SK-N-SH (cell line): Measurements from ENCODE around the gene FRAS1. TPM values are rescaled to one million over a fixed set of nuclear protein-coding genes. Genes with fewer than 3 reads are reported as not detected.
"Not testable (repeated sequence)": the region's sequence is repeated elsewhere in the genome, so short reads cannot be mapped to it uniquely, and the experiment has no call there.

Experiments used
- CTCF ChIA-PET: fragments of 300-600, 350-600 bp; formaldehyde crosslinking; extraction: SDS; loops from one replicate; lab custom pipeline; 2021; lab: Yijun Ruan, JAX
- POLR2A ChIA-PET: fragments of 350-600 bp; sonication (Branson Sonifier 250); formaldehyde crosslinking; extraction: SDS; loops from one replicate; lab custom pipeline; 2020; ENCODE audit warnings: antibody characterized with exemption, inconsistent platforms; lab: Yijun Ruan, JAX
- DNase-seq: peaks from one replicate; pipeline ENCODE4 v3.0.0; 2012
- H2AFZ ChIP-seq: fragments of 200-600 bp; sonication (generic); 2 replicates; pipeline ENCODE4 v1.8.1; 2016; ENCODE audit warnings: antibody characterized with exemption, mild to moderate bottlenecking, low read depth
- H3F3A ChIP-seq: fragments of 200-600 bp; sonication (generic); replicated peaks from 2 replicates; pipeline ENCODE3; 2016; ENCODE audit warnings: antibody characterized with exemption, mild to moderate bottlenecking; ENCODE audit not compliant: insufficient read depth
- H3K27ac ChIP-seq, 2 experiments: fragments of 200-500 bp in 1 of 2; fragments of 200-600 bp in 1 of 2; sonication (Bioruptor generic) in 1 of 2; sonication (generic), shearing (Covaris generic) in 1 of 2; 2 replicates each; pipeline versions ENCODE4 v1.5.1 to v1.6.1; 2014 to 2016; ENCODE audit warnings: low read depth in 2 of 2, inconsistent platforms in 1 of 2, low read length in 1 of 2, mild to moderate bottlenecking in 1 of 2, mixed read lengths in 1 of 2
- H3K27me3 ChIP-seq: fragments of 200-600 bp; sonication (generic), shearing (Covaris generic); 2 replicates; pipeline ENCODE4 v1.6.1; 2016; ENCODE audit warnings: mixed run types; ENCODE audit not compliant: insufficient read depth
- H3K36me3 ChIP-seq, 2 experiments: fragments of 200-500 bp in 1 of 2; fragments of 200-600 bp in 1 of 2; sonication (Bioruptor generic) in 1 of 2; sonication (generic) in 1 of 2; replicated peaks in 1 of 2; 2 replicates each; pipeline versions ENCODE3 to v1.5.1; 2014 to 2016; ENCODE audit warnings: low read length in 1 of 2, mild to moderate bottlenecking in 1 of 2; ENCODE audit not compliant: insufficient read depth in 2 of 2, control insufficient read depth in 1 of 2
- H3K4me1 ChIP-seq, 2 experiments: fragments of 200-500 bp in 1 of 2; fragments of 200-600 bp in 1 of 2; sonication (Bioruptor generic) in 1 of 2; sonication (generic), shearing (Covaris generic) in 1 of 2; 2 replicates each; pipeline versions ENCODE4 v1.5.1 to v1.6.1; 2014 to 2016; ENCODE audit warnings: low read depth in 1 of 2, low read length in 1 of 2, mixed run types in 1 of 2; ENCODE audit not compliant: insufficient read depth in 2 of 2, control insufficient read depth in 1 of 2
- H3K4me2 ChIP-seq: fragments of 200-600 bp; sonication (generic), shearing (Covaris generic); 2 replicates; pipeline ENCODE4 v1.6.1; 2017; ENCODE audit warnings: mixed run types
- H3K4me3 ChIP-seq, 2 experiments: fragments of 200-500 bp in 1 of 2; fragments of 200-600 bp in 1 of 2; sonication (Bioruptor generic) in 1 of 2; sonication (generic), shearing (Covaris generic) in 1 of 2; 2 replicates each; pipeline versions ENCODE4 v1.5.1 to v1.8.1; 2014 to 2016; ENCODE audit warnings: low read depth in 2 of 2, inconsistent platforms in 1 of 2, low read length in 1 of 2, mild to moderate bottlenecking in 1 of 2, mixed read lengths in 1 of 2, moderate library complexity in 1 of 2
- H3K79me2 ChIP-seq: fragments of 200-600 bp; sonication (generic); 2 replicates; pipeline ENCODE4 v1.8.1; 2017; ENCODE audit warnings: mild to moderate bottlenecking; ENCODE audit not compliant: insufficient read depth
- H3K9ac ChIP-seq: fragments of 200-600 bp; sonication (generic); 2 replicates; pipeline ENCODE4 v1.6.1; 2017; ENCODE audit warnings: mixed run types
- H3K9me2 ChIP-seq: fragments of 200-600 bp; sonication (generic); 2 replicates; pipeline ENCODE4 v1.6.1; 2017; ENCODE audit warnings: mixed run types
- H3K9me3 ChIP-seq: fragments of 200-600 bp; sonication (generic); 2 replicates; pipeline ENCODE4 v1.6.1; 2017; ENCODE audit warnings: mixed run types, mild to moderate bottlenecking, moderate library complexity
- H4K20me1 ChIP-seq: fragments of 200-600 bp; sonication (generic); 2 replicates; pipeline ENCODE4 v1.6.1; 2017; ENCODE audit warnings: mild to moderate bottlenecking, mixed run types; ENCODE audit not compliant: insufficient read depth
- ELF1 ChIP-seq: IDR thresholded peaks from 2 replicates; pipeline ENCODE4 v1.4.0; 2012
- JUND ChIP-seq: IDR thresholded peaks from 2 replicates; pipeline ENCODE4 v1.4.0; 2012
- MXI1 ChIP-seq: IDR thresholded peaks from 2 replicates; pipeline ENCODE4 v1.6.1; 2012; ENCODE audit warnings: mild to moderate bottlenecking, low read depth, low read length, improper control_type of control experiment
- NFIC ChIP-seq: IDR thresholded peaks from 2 replicates; pipeline ENCODE4 v1.4.0; 2012; ENCODE audit warnings: borderline replicate concordance
- POLR2AphosphoS5 ChIP-seq: IDR thresholded peaks from 2 replicates; pipeline ENCODE4 v1.6.1; 2012; ENCODE audit warnings: low read depth, low read length
- RAD21 ChIP-seq: IDR thresholded peaks from 2 replicates; pipeline ENCODE4 v1.6.1; 2012; ENCODE audit warnings: mild to moderate bottlenecking, low read length
- RCOR1 ChIP-seq: fragments of 150-350 bp; IDR thresholded peaks from 2 replicates; pipeline ENCODE4 v1.6.1; 2017; ENCODE audit warnings: antibody characterized with exemption, low read length
- SIN3A ChIP-seq: IDR thresholded peaks from 2 replicates; pipeline ENCODE4 v1.6.1; 2012; ENCODE audit warnings: low read depth, mild to moderate bottlenecking, low read length, moderate library complexity, borderline replicate concordance
- TAF1 ChIP-seq: IDR thresholded peaks from 2 replicates; pipeline ENCODE4 v1.6.1; 2012; ENCODE audit warnings: low read depth, mild to moderate bottlenecking, low read length, moderate library complexity, borderline replicate concordance
- WGBS: methylation state at CpG from one replicate; pipeline ENCODE4 v1.1.6; 2017; ENCODE audit warnings: low lambda C conversion rate; 5-methylcytosine and 5-hydroxymethylcytosine counted together
- polyA plus RNA-seq, 3 experiments: library from polyadenylated mRNA; depleted of rRNA; stranded (reverse); fragments of >200 nt; gene quantifications; 2 replicates each; pipeline ENCODE4 v1.2.3, GENCODE V29; 2012
- TF ChIP-seq, protein P1 (sequence below): IDR thresholded peaks from 2 replicates; pipeline ENCODE4 v1.4.0; 2012; ENCODE audit warnings: low read depth
- TF ChIP-seq, protein P2 (sequence below): IDR thresholded peaks from 2 replicates; pipeline ENCODE4 v1.6.1; 2012; ENCODE audit warnings: mild to moderate bottlenecking, low read depth, low read length, moderate library complexity

The FRAS1 gene
- polyA plus RNA-seq, 1 of the 3 experiments (the other 2 are of a cell fraction) = 8.3 TPM

DNA sequence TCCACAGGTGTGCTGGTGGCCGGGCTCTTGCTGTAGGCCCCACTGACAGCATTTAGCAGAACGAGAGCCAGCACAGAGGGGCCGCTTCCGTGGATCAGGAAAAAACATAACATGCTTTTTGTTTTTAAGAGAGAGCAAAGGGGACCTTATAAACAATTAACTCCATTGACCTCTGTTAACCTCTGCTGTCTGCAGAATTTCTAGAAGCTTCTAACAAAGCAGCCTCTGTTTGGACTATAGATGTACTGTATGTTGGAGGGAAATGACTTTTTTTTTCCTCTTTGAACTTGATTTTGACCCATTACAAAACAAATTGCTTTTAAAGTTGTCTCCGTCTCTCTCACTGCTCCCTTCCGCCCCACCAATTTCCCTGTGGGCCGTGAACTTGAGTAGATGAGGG is 210.7 kb downstream of the FRAS1 start:
- H3K36me3 ChIP-seq = peaks cover 19 to 34% of the 10 kb centered on the region in 2 experiments
- 85% methylated on average over 7 of the region's 7 CpGs for WGBS
- ChIA-PET POLR2A (no interaction called here), CTCF (no interaction called here)
- no peak overlapping the region for H2AFZ ChIP-seq
- no peak for TF ChIP-seq POLR2AphosphoS5
- H3K4me1 ChIP-seq = no peaks in the 10 kb centered on the region
- H3K4me3 ChIP-seq = no peak overlapping the region
- H3K9ac ChIP-seq = no peak overlapping the region
- no peaks in the 10 kb centered on the region for H4K20me1 ChIP-seq
- H3K4me2 ChIP-seq = no peak overlapping the region
- H3F3A ChIP-seq = no peaks in the 10 kb centered on the region
- no peaks in the 10 kb centered on the region for H3K79me2 ChIP-seq
- no peak for DNase-seq
- no peaks in the 10 kb centered on the region for H3K27me3 ChIP-seq
- no peaks in the 10 kb centered on the region for H3K9me2 ChIP-seq
- H3K9me3 ChIP-seq = no peaks in the 10 kb centered on the region
- no peak overlapping the region for H3K27ac ChIP-seq

DNA sequence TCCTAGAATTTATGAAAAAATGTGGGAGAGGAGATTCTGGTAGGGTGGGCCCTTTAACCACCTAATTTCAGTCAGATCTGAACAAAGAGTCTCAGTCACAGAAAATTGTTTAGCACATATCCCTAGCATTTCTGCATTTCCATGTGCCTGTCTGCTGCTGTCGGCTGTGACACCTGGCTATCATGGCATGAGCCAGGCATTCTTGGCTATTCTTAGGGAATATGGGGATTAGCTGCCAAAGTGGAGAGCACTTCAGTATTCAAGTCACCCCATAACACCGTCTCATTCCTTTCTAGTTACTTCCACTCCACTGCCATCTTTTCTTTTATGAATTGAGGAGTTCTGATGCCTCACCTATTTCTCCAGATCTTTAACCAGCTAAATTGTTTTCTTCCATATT is 211.5 kb downstream of the FRAS1 start:
- no peak overlapping the region for H3K27ac ChIP-seq
- H3K9ac ChIP-seq = no peak overlapping the region
- no peak overlapping the region for H3K4me2 ChIP-seq
- CTCF ChIA-PET = interaction anchor here (0.8 kb wide), 1 partner anchor 21 kb away, joined by 3 read pairs; no protein-coding TSS in a partner anchor
- no peak for DNase-seq
- H3K27me3 ChIP-seq = no peaks in the 10 kb centered on the region
- TF ChIP-seq SIN3A (no peak), TAF1 (no peak), RCOR1 (no peak)
- TF ChIP-seq, protein P1, sequence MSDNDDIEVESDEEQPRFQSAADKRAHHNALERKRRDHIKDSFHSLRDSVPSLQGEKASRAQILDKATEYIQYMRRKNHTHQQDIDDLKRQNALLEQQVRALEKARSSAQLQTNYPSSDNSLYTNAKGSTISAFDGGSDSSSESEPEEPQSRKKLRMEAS = no peak
- no peaks in the 10 kb centered on the region for H4K20me1 ChIP-seq
- no peaks in the 10 kb centered on the region for H3K9me3 ChIP-seq
- no peak overlapping the region for H2AFZ ChIP-seq
- peaks cover 18 to 34% of the 10 kb centered on the region in 2 experiments for H3K36me3 ChIP-seq
- no peaks in the 10 kb centered on the region for H3K79me2 ChIP-seq
- H3K4me1 ChIP-seq = no peaks in the 10 kb centered on the region
- no peak overlapping the region for H3K4me3 ChIP-seq
- no peaks in the 10 kb centered on the region for H3K9me2 ChIP-seq
- no peaks in the 10 kb centered on the region for H3F3A ChIP-seq
- WGBS = 91% methylated on average over 2 of the region's 2 CpGs
- POLR2A ChIA-PET = no interaction called here

DNA sequence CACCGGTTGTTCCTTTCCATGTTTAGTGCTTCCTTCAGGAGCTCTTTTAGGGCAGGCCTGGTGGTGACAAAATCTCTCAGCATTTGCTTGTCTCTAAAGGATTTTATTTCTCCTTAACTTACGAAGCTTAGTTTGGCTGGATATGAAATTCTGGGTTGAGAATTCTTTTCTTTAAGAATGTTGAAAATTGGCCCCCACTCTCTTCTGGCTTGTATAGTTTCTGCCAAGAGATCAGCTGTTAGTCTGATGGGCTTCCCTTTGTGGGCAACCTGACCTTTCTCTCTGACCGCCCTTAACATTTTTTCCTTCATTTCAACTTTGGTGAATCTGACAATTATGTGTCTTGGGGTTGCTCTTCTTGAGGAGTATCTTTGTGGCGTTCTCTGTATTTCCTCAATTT is 218.3 kb downstream of the FRAS1 start:
- H4K20me1 ChIP-seq, CTCF ChIA-PET, DNase-seq, H3K27ac ChIP-seq, H3K4me2 ChIP-seq, H3K9ac ChIP-seq, H3K27me3 ChIP-seq, H3F3A ChIP-seq, H3K9me2 ChIP-seq, H3K9me3 ChIP-seq, H3K4me3 ChIP-seq, H2AFZ ChIP-seq, H3K79me2 ChIP-seq, H3K4me1 ChIP-seq, POLR2A ChIA-PET: not testable (repeated sequence)
- 58% methylated on average over 4 of the region's 4 CpGs for WGBS
- peaks cover 4 to 11% of the 10 kb centered on the region in 2 experiments for H3K36me3 ChIP-seq

- 91% methylated on average over 5 of the region's 5 CpGs for WGBS
- TF ChIP-seq JUND (no peak), ELF1 (no peak), NFIC (no peak), SIN3A (no peak), RAD21 (no peak), MXI1 (no peak)
- TF ChIP-seq, protein P2, sequence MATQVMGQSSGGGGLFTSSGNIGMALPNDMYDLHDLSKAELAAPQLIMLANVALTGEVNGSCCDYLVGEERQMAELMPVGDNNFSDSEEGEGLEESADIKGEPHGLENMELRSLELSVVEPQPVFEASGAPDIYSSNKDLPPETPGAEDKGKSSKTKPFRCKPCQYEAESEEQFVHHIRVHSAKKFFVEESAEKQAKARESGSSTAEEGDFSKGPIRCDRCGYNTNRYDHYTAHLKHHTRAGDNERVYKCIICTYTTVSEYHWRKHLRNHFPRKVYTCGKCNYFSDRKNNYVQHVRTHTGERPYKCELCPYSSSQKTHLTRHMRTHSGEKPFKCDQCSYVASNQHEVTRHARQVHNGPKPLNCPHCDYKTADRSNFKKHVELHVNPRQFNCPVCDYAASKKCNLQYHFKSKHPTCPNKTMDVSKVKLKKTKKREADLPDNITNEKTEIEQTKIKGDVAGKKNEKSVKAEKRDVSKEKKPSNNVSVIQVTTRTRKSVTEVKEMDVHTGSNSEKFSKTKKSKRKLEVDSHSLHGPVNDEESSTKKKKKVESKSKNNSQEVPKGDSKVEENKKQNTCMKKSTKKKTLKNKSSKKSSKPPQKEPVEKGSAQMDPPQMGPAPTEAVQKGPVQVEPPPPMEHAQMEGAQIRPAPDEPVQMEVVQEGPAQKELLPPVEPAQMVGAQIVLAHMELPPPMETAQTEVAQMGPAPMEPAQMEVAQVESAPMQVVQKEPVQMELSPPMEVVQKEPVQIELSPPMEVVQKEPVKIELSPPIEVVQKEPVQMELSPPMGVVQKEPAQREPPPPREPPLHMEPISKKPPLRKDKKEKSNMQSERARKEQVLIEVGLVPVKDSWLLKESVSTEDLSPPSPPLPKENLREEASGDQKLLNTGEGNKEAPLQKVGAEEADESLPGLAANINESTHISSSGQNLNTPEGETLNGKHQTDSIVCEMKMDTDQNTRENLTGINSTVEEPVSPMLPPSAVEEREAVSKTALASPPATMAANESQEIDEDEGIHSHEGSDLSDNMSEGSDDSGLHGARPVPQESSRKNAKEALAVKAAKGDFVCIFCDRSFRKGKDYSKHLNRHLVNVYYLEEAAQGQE = no peak
- H3F3A ChIP-seq = no peaks in the 10 kb centered on the region
- H3K9me3 ChIP-seq = no peaks in the 10 kb centered on the region
- H3K36me3 ChIP-seq = peaks cover 15 to 17% of the 10 kb centered on the region in 2 experiments
- no peaks in the 10 kb centered on the region for H3K9me2 ChIP-seq
- no peak for DNase-seq
- H3K79me2 ChIP-seq = no peaks in the 10 kb centered on the region
- CTCF ChIA-PET = no interaction called here
- no peak overlapping the region for H3K27ac ChIP-seq
- no peak overlapping the region for H3K4me2 ChIP-seq
- H3K27me3 ChIP-seq = no peaks in the 10 kb centered on the region
- no peak overlapping the region for H2AFZ ChIP-seq
- no peaks in the 10 kb centered on the region for H4K20me1 ChIP-seq
- POLR2A ChIA-PET = no interaction called here
- H3K4me1 ChIP-seq = peaks cover 0 to 4% of the 10 kb centered on the region in 2 experiments; a peak in 2 of 4 replicates
- no peak overlapping the region for H3K4me3 ChIP-seq
- H3K9ac ChIP-seq = no peak overlapping the region
Observed at GRCh38 chr4:78286281-78286680, 229.2 kb downstream of the FRAS1 start.
